K562 (cell line): Measurements from ENCODE around the gene SLC28A1. TPM values are rescaled to one million over a fixed set of nuclear protein-coding genes. Genes with fewer than 3 reads are reported as not detected.

ENCODE experiments used
- ARID3B ChIP-seq: fragments of 250-450 bp; sonication (Bioruptor Pico); IDR thresholded peaks from 2 replicates; pipeline ENCODE4 v1.4.0; 2020; ENCODE audit warnings: borderline replicate concordance
- CEBPZ ChIP-seq: fragments of 150-350 bp; IDR thresholded peaks from 2 replicates; pipeline ENCODE4 v1.6.1; 2014; ENCODE audit warnings: low read depth, mild to moderate bottlenecking, low read length, borderline replicate concordance
- NFATC3 ChIP-seq: fragments of 450-650 bp; IDR thresholded peaks from 2 replicates; pipeline ENCODE4 v1.6.1; 2017; ENCODE audit warnings: mild to moderate bottlenecking
- PRDM10 ChIP-seq: fragments of 450-650 bp; IDR thresholded peaks from 2 replicates; pipeline ENCODE4 v1.6.1; 2018; ENCODE audit not compliant: partially characterized antibody
- ZFP91 ChIP-seq: sonication (generic); formaldehyde crosslinking; IDR thresholded peaks from 2 replicates; pipeline ENCODE4 v1.8.0; 2022; ENCODE audit warnings: mild to moderate bottlenecking, missing genetic modification reagents
- ZMIZ1 ChIP-seq, 2 experiments: fragments of 150-350 bp in 1 of 2; IDR thresholded peaks; 2 replicates each; pipeline ENCODE4 v1.6.1; 2012 to 2016; ENCODE audit warnings: low read depth in 2 of 2, low read length in 2 of 2, mild to moderate bottlenecking in 1 of 2, moderate library complexity in 1 of 2
- ZNF592 ChIP-seq: fragments of 450-650 bp; IDR thresholded peaks from 2 replicates; pipeline ENCODE4 v1.6.1; 2017; ENCODE audit warnings: antibody characterized with exemption, mild to moderate bottlenecking
- polyA plus RNA-seq, 8 experiments: library from polyadenylated mRNA; depleted of rRNA in 4 of 8; stranded (reverse) in 5 of 8; unstranded in 3 of 8; fragments of >200 nt; fragmentation: Nextera tagmentation in 2 of 8; fragmentation: Illumina TruSeq in 1 of 8; extraction: Ambion mirVana in 2 of 8; extraction: Trizol in 1 of 8; gene quantifications; 2 replicates each; pipeline versions ENCODE4 v1.2.1 to v1.2.3, GENCODE V29; 2011 to 2014; ENCODE audit warnings: inconsistent platforms in 1 of 8, missing spikeins in 1 of 8
- total RNA-seq, 7 experiments: library from RNA; depleted of rRNA in 6 of 7; stranded (reverse); fragments of >200 nt in 6 of 7; fragmentation: Illumina TruSeq in 2 of 7; extraction: Trizol in 2 of 7; gene quantifications; 2 replicates each; pipeline versions ENCODE4 v1.2.1 to v1.2.3, GENCODE V29; 2011 to 2021; ENCODE audit warnings: low replicate concordance in 1 of 7

The SLC28A1 gene
- total and polyA plus RNA-seq, 9 of the 15 experiments (the other 6 are each of a cell fraction or from before 2014, with no cell fraction given) = 0.04 TPM; not detected in 8

- TF ChIP-seq ZMIZ1 (IDR thresholded peaks at IDR 0.05; ENCODE audit: low read depth in 2 of 2, low read length in 2 of 2) (peak in 1 of 2 experiments; percentile 76; a peak in 2 of 4 replicates), ARID3B (no peak), NFATC3 (no peak), ZNF592 (peak; percentile 90), CEBPZ (no peak), PRDM10 (peak; percentile 93), ZFP91 (CRISPR knock-in tag) (no peak)
Observed at GRCh38 chr15:84950570-84951111, 66.2 kb downstream of the SLC28A1 start (continued).
